Liver (tissue), 9 donors: ENCODE results near the gene ABCC8. TPM values are rescaled to one million over a fixed set of nuclear protein-coding genes. Genes with fewer than 3 reads are reported as not detected.

ENCODE experiments used
- DNase-seq: peaks from one replicate; pipeline ENCODE4 v3.0.0-alpha.2; 2017; ENCODE audit warnings: low spot score
- H3K27ac ChIP-seq, 2 donors: one replicate each; pipeline ENCODE4 v1.7.0; 2013; ENCODE audit warnings: inconsistent platforms in 2 of 2, low read length in 2 of 2, control low read depth in 1 of 2, low read depth in 1 of 2, mild to moderate bottlenecking in 1 of 2
- H3K27me3 ChIP-seq, 4 donors: one replicate each; pipeline versions ENCODE4 v1.6.1 to v1.7.0; 2013; ENCODE audit warnings: low read length in 3 of 4, inconsistent platforms in 1 of 4, mild to moderate bottlenecking in 1 of 4, moderate library complexity in 1 of 4; ENCODE audit not compliant: control insufficient read depth in 4 of 4, insufficient read depth in 4 of 4
- H3K36me3 ChIP-seq, 4 donors: one replicate each; pipeline versions ENCODE4 v1.6.1 to v1.7.0; 2013; ENCODE audit warnings: low read length in 3 of 4, mild to moderate bottlenecking in 3 of 4, low read depth in 1 of 4, moderate library complexity in 1 of 4; ENCODE audit not compliant: control insufficient read depth in 4 of 4, insufficient read depth in 3 of 4
- H3K4me1 ChIP-seq, 4 donors: one replicate each; pipeline versions ENCODE4 v1.6.1 to v1.7.0; 2013; ENCODE audit warnings: low read length in 3 of 4, mild to moderate bottlenecking in 3 of 4, moderate library complexity in 1 of 4; ENCODE audit not compliant: control insufficient read depth in 4 of 4, insufficient read depth in 4 of 4
- H3K4me3 ChIP-seq, 3 donors: one replicate each; pipeline versions ENCODE4 v1.6.1 to v1.7.0; 2013; ENCODE audit warnings: low read length in 3 of 3, control low read depth in 1 of 3, low read depth in 1 of 3, mild to moderate bottlenecking in 1 of 3
- H3K9ac ChIP-seq, 2 donors: one replicate each; pipeline ENCODE4 v1.7.0; 2013; ENCODE audit warnings: low read length in 2 of 2, mild to moderate bottlenecking in 2 of 2, moderate library complexity in 2 of 2, control low read depth in 1 of 2, low read depth in 1 of 2
- H3K9me3 ChIP-seq, 4 donors: one replicate each; pipeline versions ENCODE4 v1.6.1 to v1.7.0; 2013; ENCODE audit warnings: low read length in 3 of 4; ENCODE audit not compliant: control insufficient read depth in 4 of 4
- CTCF ChIP-seq: fragments of 150-350 bp; IDR thresholded peaks from 2 replicates; pipeline ENCODE4 v1.5.1; 2017; ENCODE audit warnings: improper control_type of control experiment, low read depth, low read length; ENCODE audit not compliant: missing input control
- EGR1 ChIP-seq, 2 donors: IDR thresholded peaks; 2 replicates each; pipeline ENCODE4 v1.6.1; 2016 to 2018; ENCODE audit warnings: antibody characterized with exemption in 2 of 2, low read depth in 2 of 2
- FOXA1 ChIP-seq: IDR thresholded peaks from 2 replicates; pipeline ENCODE4 v1.6.1; 2016; ENCODE audit warnings: antibody characterized with exemption
- FOXA2 ChIP-seq: IDR thresholded peaks from 2 replicates; pipeline ENCODE4 v1.6.1; 2016; ENCODE audit warnings: antibody characterized with exemption
- GABPA ChIP-seq, 2 donors: IDR thresholded peaks in 1 of 2; conservative IDR thresholded peaks in 1 of 2; 2 replicates each; pipeline ENCODE4 v1.6.1; 2016; ENCODE audit warnings: antibody characterized with exemption in 2 of 2, mild to moderate bottlenecking in 1 of 2, moderate library complexity in 1 of 2
- HNF4A ChIP-seq, 2 donors: conservative IDR thresholded peaks; 2 replicates each; pipeline ENCODE4 v1.6.1; 2016; ENCODE audit warnings: antibody characterized with exemption in 2 of 2, mild to moderate bottlenecking in 2 of 2
- HNF4G ChIP-seq: IDR thresholded peaks from 2 replicates; pipeline ENCODE4 v1.6.1; 2016; ENCODE audit warnings: antibody characterized with exemption
- JUND ChIP-seq, 2 donors: IDR thresholded peaks; 2 replicates each; pipeline ENCODE4 v1.6.1; 2016; ENCODE audit warnings: antibody characterized with exemption in 2 of 2
- NR2F2 ChIP-seq: IDR thresholded peaks from 2 replicates; pipeline ENCODE4 v1.6.1; 2016; ENCODE audit warnings: antibody characterized with exemption
- RAD21 ChIP-seq, 2 donors: IDR thresholded peaks; 2 replicates each; pipeline ENCODE4 v1.6.1; 2016; ENCODE audit warnings: antibody characterized with exemption in 2 of 2, mild to moderate bottlenecking in 2 of 2
- RXRA ChIP-seq, 2 donors: IDR thresholded peaks; 2 replicates each; pipeline ENCODE4 v1.6.1; 2017 to 2018; ENCODE audit warnings: antibody characterized with exemption in 2 of 2, mild to moderate bottlenecking in 1 of 2
- SP1 ChIP-seq: IDR thresholded peaks from 2 replicates; pipeline ENCODE4 v1.6.1; 2018; ENCODE audit warnings: antibody characterized with exemption, mild to moderate bottlenecking
- TAF1 ChIP-seq: conservative IDR thresholded peaks from 2 replicates; pipeline ENCODE4 v1.6.1; 2016; ENCODE audit warnings: antibody characterized with exemption, mild to moderate bottlenecking
- YY1 ChIP-seq: IDR thresholded peaks from 2 replicates; pipeline ENCODE4 v1.6.1; 2016; ENCODE audit warnings: antibody characterized with exemption, mild to moderate bottlenecking
- WGBS: extraction: QIAGEN DNeasy Blood & Tissue Kit; methylation state at CpG from one replicate; pipeline ENCODE4 v1.1.7; 2013; 5-methylcytosine and 5-hydroxymethylcytosine counted together
- polyA plus RNA-seq, 2 donors: library from polyadenylated mRNA; stranded (reverse) in 1 of 2; unstranded in 1 of 2; fragments of 200-250 nt in 1 of 2; fragments of >200 nt in 1 of 2; fragmentation: Nextera tagmentation in 1 of 2; extraction: Ambion mirVana in 1 of 2; gene quantifications; one replicate each; pipeline versions ENCODE4 v1.2.1 to v1.2.3, GENCODE V29; 2013 to 2015
- total RNA-seq, 2 donors: library from RNA; depleted of rRNA; stranded (reverse); fragments of >200 nt; gene quantifications; one replicate each; pipeline ENCODE4 v1.2.3, GENCODE V29; 2014
- TF ChIP-seq, protein P1 (sequence below): IDR thresholded peaks from 2 replicates; pipeline ENCODE4 v1.6.1; 2016; ENCODE audit warnings: antibody characterized with exemption
- TF ChIP-seq, protein P2 (sequence below): IDR thresholded peaks from 2 replicates; pipeline ENCODE4 v1.6.1; 2016; ENCODE audit warnings: antibody characterized with exemption
- TF ChIP-seq, protein P3 (sequence below): IDR thresholded peaks from 2 replicates; pipeline ENCODE4 v1.6.1; 2016; ENCODE audit warnings: antibody characterized with exemption, mild to moderate bottlenecking
- TF ChIP-seq, protein P4 (sequence below): IDR thresholded peaks from 2 replicates; pipeline ENCODE4 v1.6.1; 2016; ENCODE audit warnings: antibody characterized with exemption
- donor health status: healthy.
- donor health status: healthy.
- donor health status: healthy.
- donor health status: healthy.
- donor health status: healthy.

Gene ABCC8
- total and polyA plus RNA-seq, 4 donors: 0.16 to 0.25 TPM; not detected in 2

GRCh38 chr11:17395978-17396377 is 80.7 kb downstream of the ABCC8 start:
- Histone ChIP-seq H3K9me3 (no peaks in the 10 kb centered on the region), H3K27ac (no peak overlapping the region), H3K4me3 (no peak overlapping the region), H3K36me3 (no peaks in the 10 kb centered on the region), H3K9ac (no peak overlapping the region), H3K27me3 (no peaks in the 10 kb centered on the region), H3K4me1 (no peaks in the 10 kb centered on the region)
- no peak for DNase-seq
- no peak for TF ChIP-seq JUND (IDR thresholded peaks at IDR 0.05)
- no peak for TF ChIP-seq HNF4A (conservative IDR thresholded peaks at IDR 0.05)
- TF ChIP-seq, protein P1, sequence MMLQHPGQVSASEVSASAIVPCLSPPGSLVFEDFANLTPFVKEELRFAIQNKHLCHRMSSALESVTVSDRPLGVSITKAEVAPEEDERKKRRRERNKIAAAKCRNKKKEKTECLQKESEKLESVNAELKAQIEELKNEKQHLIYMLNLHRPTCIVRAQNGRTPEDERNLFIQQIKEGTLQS: no peak
- TF ChIP-seq GABPA (IDR thresholded peaks at IDR 0.05 in 1 of 2, conservative IDR thresholded peaks at IDR 0.05 in 1 of 2): no peak
- TF ChIP-seq, protein P2, sequence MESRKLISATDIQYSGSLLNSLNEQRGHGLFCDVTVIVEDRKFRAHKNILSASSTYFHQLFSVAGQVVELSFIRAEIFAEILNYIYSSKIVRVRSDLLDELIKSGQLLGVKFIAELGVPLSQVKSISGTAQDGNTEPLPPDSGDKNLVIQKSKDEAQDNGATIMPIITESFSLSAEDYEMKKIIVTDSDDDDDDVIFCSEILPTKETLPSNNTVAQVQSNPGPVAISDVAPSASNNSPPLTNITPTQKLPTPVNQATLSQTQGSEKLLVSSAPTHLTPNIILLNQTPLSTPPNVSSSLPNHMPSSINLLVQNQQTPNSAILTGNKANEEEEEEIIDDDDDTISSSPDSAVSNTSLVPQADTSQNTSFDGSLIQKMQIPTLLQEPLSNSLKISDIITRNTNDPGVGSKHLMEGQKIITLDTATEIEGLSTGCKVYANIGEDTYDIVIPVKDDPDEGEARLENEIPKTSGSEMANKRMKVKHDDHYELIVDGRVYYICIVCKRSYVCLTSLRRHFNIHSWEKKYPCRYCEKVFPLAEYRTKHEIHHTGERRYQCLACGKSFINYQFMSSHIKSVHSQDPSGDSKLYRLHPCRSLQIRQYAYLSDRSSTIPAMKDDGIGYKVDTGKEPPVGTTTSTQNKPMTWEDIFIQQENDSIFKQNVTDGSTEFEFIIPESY: no peak
- no peak for TF ChIP-seq FOXA2
- TF ChIP-seq YY1: no peak
- TF ChIP-seq SP1: no peak
- TF ChIP-seq, protein P3, sequence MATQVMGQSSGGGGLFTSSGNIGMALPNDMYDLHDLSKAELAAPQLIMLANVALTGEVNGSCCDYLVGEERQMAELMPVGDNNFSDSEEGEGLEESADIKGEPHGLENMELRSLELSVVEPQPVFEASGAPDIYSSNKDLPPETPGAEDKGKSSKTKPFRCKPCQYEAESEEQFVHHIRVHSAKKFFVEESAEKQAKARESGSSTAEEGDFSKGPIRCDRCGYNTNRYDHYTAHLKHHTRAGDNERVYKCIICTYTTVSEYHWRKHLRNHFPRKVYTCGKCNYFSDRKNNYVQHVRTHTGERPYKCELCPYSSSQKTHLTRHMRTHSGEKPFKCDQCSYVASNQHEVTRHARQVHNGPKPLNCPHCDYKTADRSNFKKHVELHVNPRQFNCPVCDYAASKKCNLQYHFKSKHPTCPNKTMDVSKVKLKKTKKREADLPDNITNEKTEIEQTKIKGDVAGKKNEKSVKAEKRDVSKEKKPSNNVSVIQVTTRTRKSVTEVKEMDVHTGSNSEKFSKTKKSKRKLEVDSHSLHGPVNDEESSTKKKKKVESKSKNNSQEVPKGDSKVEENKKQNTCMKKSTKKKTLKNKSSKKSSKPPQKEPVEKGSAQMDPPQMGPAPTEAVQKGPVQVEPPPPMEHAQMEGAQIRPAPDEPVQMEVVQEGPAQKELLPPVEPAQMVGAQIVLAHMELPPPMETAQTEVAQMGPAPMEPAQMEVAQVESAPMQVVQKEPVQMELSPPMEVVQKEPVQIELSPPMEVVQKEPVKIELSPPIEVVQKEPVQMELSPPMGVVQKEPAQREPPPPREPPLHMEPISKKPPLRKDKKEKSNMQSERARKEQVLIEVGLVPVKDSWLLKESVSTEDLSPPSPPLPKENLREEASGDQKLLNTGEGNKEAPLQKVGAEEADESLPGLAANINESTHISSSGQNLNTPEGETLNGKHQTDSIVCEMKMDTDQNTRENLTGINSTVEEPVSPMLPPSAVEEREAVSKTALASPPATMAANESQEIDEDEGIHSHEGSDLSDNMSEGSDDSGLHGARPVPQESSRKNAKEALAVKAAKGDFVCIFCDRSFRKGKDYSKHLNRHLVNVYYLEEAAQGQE: no peak
- TF ChIP-seq CTCF: no peak
- no peak for TF ChIP-seq TAF1
- TF ChIP-seq RXRA (IDR thresholded peaks at IDR 0.05): no peak
- no peak for TF ChIP-seq EGR1 (IDR thresholded peaks at IDR 0.05; ENCODE audit: low read depth in 2 of 2)
- no peak for TF ChIP-seq HNF4G
- no peak for TF ChIP-seq NR2F2
- no peak for TF ChIP-seq FOXA1
- no peak for TF ChIP-seq RAD21 (IDR thresholded peaks at IDR 0.05)
- 89% methylated on average over 6 of the region's 6 CpGs for WGBS

DNA sequence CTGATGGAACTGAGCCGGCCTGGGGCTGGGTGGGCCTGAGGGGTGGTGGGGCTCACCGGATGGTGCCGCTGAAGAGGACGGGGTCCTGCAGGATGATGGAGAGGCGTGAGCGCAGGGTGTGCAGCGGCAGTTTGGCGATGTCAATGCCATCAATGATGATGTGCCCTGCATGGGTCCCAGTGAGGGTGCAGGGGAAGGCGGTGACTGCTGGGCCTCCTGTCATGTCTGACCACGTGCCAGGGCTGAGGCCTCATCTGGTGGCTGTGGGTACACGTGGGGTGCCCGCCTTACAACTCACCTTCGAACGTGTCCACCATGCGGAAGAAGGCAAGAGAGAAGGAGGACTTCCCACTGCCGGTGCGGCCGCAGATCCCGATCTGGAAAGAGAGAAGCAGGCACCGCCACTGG is 81.1 kb downstream of the ABCC8 start:
- no peak for DNase-seq
- Histone ChIP-seq H3K27me3 (no peaks in the 10 kb centered on the region), H3K36me3 (no peaks in the 10 kb centered on the region), H3K27ac (no peak overlapping the region), H3K9ac (no peak overlapping the region), H3K4me3 (no peak overlapping the region), H3K9me3 (no peaks in the 10 kb centered on the region), H3K4me1 (no peaks in the 10 kb centered on the region)
- 93% methylated on average over 20 of the region's 20 CpGs for WGBS
- TF ChIP-seq CTCF (no peak), SP1 (no peak), HNF4G (no peak), YY1 (no peak), TAF1 (no peak), RAD21 (IDR thresholded peaks at IDR 0.05) (no peak), GABPA (IDR thresholded peaks at IDR 0.05 in 1 of 2, conservative IDR thresholded peaks at IDR 0.05 in 1 of 2) (no peak), RXRA (IDR thresholded peaks at IDR 0.05) (no peak), FOXA2 (no peak)
- TF ChIP-seq, protein P1: no peak
- TF ChIP-seq, protein P3: no peak
- TF ChIP-seq, protein P4, sequence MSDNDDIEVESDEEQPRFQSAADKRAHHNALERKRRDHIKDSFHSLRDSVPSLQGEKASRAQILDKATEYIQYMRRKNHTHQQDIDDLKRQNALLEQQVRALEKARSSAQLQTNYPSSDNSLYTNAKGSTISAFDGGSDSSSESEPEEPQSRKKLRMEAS: no peak
